Renal pelvis (tissue), 4 donors: Measurements from ENCODE around the gene SNAPC5. TPM values are rescaled to one million over a fixed set of nuclear protein-coding genes. Genes with fewer than 3 reads are reported as not detected.
"Not testable (repeated sequence)": the region's sequence is repeated elsewhere in the genome, so short reads cannot be mapped to it uniquely, and the experiment has no call there.

Source experiments
- DNase-seq: peaks from one replicate; pipeline ENCODE4 v3.0.0-alpha.2; 2013
- polyA plus RNA-seq, 3 donors: library from polyadenylated mRNA; unstranded; fragments of 120-200 nt; gene quantifications; one replicate each; pipeline ENCODE4 v1.2.1, GENCODE V29; 2013; ENCODE audit not compliant: insufficient read length in 3 of 3

Gene SNAPC5
- polyA plus RNA-seq, 3 donors, result 36.4 to 40.7 (median 40.2) TPM

DNA sequence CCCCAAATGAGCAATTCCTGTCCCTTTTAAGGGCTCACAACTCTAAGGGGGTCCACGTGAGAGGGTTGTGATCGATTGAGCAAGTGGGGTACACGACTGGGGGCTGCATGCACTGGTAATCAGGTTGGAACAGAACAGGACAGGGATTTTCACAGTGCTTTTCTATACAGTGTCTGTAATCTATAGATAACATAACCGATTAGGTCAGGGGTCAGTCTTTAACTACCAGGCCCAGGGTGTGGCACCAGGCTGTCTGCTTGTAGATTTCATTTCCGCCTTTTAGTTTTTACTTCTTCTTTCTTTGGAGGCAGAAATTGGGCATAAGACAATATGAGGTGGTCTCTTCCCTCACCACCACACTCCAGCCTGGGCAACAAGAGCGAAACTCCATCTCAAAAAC is 32.3 kb downstream of the SNAPC5 start:
- not testable (repeated sequence) for DNase-seq

DNA sequence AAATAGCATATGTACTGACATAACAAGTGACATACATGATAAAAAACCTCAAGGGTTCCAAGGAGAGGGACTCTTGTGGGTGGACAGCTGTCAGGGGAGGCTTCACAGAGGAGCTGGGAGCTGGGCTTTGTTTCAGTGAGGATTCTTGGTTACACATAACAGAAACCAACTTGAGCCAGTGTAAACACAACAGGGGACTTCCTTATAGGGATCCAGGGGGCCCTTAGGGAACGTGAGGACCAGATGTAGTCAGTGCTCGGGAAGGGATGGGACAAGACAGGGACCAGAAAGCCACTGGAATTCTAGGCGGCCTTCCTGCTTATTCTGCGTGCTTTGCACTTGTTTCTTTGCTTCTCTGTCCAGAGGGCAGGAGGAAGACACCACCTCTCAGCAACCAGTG is 34.9 kb downstream of the SNAPC5 start:
- no peak for DNase-seq

DNA sequence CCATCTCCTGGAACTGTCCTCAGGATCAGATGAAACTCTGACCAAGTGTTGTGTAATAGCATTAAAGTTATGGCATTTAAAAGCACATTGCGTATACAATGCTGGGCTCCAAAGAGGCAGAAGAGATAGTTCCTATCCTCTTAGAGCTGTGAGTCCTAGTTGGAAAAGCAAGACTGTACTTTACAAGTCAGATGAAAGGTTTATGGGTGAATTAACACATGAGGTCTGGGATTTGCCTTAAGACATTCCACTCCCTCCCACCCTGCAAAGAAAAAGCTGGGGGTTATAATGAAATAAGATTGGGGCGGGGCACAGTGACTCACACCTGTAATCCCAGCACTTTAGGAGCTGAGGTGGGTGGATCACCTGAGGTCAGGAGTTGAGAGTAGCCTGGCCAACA is 35.6 kb downstream of the SNAPC5 start:
- no peak for DNase-seq

DNA sequence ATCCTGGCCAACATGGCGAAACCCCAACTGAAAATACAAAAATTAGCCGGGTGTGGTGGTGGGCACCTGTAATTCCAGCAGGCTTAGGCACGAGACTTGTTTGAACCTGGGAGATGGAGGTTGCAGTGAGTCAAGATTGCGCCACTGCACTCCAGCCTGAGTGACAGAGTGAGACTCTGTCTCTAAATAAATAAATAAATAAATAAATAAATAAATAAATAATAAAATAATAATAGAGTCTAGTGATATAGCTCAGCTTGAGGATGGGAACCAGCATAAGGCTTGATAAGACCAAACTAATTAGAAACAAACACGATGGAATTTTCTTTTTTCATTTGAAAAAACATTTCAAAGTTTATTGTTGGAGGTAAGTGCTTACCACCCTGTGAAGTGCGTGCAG is 36.3 kb downstream of the SNAPC5 start:
- not testable (repeated sequence) for DNase-seq

DNA sequence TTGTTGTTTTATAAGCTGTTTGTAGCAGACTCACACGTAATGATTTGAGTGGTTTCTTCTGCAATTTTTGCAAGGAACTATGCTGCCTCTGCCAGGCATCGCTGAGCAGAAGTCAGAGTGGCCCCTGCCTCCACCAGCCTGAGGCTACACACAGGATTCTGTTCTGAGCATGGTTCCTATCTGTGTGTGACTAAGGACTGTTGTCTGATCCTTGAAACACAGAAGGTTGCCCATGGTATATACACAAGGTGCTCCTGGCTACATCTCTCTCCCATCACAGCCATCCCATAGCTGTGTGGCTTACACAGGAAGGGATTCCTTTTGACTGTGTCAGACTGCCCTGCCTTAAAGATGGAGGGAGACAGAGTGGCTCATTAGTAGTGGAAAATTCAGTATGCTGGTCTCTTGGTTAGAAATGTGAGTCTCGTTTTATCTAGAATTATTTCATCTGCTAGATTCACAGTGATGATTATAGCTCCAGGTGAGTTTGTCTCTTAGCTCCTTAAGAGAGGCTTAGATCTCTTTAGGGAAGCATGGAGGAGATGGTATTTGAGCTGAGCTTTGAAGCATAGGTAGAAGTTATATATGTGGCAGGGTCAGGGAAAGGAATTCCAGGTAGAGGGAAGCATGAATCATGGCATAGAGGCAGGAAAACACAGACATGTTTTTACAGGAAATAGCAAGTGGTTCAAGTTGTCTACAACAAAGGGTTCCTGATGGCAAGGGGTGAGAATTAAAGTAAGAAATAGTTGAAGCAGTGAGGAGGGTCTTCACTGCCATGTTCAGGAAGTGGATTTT is 37.5 kb downstream of the SNAPC5 start:
- DNase-seq, result no peak

DNA sequence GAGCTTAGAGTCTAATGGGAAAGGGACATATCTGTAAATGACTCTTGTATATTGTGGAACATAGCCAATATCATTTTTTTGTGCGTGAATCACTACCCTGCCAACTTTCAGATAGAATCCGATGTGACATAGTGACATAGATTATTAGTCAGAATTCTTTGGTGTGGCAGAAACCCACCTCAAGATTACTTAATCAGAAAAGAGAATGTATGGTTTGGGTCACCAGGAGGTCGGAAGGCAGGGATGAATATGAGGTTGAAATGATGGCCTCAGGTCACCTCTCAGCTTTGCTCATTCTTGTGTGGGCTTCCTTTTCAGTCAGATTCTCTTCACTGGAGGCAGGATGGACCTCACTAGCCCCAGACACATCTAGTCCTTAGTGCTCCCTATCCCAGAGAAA is 41.4 kb downstream of the SNAPC5 start:
- DNase-seq, result no peak

DNA sequence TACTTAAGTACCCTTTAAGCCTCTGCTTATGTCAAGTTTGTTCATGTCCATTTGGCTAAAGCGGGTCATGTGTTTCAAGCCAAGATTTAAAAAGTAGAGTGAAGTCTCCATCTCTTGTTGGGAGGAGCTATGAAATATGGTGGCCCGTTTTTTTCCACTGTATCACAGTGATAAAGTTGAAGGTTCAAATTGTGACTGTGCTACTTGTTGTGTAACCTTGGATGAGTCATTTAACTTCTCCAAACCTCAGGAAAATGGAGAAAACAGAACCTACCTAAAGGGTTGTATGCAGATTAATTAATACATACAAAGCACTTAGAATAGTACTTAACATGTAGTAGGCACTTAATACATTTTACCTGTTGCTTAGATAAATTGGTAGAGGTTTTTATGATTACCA is 43.4 kb downstream of the SNAPC5 start:
- no peak for DNase-seq

DNA sequence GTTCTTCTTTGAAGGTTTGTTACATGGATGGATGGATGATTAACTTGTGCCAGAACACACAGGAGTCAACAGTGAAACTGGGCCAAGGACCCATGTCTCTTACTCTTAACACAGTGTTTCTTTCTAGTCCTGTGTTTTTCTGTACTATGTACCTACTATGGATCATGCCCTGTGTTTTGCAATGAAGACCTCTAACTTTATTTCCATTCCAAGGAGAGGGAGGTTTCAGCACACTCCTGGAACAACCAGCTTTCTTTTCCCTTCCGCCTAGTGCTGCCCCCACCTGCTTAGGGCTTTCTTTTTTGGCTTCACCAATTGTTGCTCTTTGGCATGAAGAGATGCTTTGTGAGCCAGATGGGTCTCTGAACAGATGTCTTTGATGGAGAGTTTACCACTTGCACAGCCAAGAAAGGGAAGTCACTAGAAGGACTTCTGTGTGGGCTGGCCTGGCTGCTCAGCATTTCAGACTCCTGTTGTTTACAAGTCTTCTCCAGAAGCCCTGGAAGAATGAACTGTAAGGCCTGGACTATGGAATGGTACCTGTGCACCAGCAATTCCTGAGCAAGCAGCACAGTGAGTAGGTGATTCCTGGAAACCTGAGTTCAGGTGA is 44.5 kb downstream of the SNAPC5 start:
- no peak for DNase-seq

DNA sequence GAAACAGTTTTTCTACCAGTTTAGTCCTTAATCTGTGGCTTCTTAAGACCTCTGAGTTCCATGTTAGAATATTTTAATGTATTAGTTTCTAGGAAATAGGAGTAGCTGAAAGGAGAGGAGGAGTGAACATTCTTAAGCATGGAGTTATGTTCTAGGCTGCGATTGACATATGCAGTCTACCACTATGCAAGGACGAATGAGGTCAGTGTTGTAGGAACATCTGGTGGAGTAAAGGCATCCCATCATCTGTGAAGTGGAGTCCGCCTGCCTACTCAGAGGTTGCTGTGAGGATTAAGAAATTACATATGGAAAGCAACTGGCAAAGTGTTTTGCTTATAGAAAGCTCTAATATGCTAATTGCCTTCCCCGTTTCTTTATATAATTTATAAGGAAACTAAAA is 45.1 kb downstream of the SNAPC5 start:
- DNase-seq, result no peak

Other genes with a start within 250 kb of the SNAPC5 start
- gene MEGF11, start 244.0 kb downstream of the SNAPC5 start, polyA plus RNA-seq, result 1 to 10 TPM; 2.6 to 3.5 (median 2.7) TPM
- gene DIS3L, start 204.2 kb downstream of the SNAPC5 start, polyA plus RNA-seq, result 10 to 100 TPM; 28.6 to 47.5 (median 36.5) TPM
- 10 to 100 TPM; 16.0 to 20.7 (median 17.4) TPM for gene TIPIN, start 141.1 kb downstream of the SNAPC5 start, polyA plus RNA-seq
- gene MAP2K1, start 110.8 kb downstream of the SNAPC5 start, polyA plus RNA-seq, result 10 to 100 TPM; 51.2 to 53.8 (median 51.9) TPM
- gene RPL4, start 7.1 kb upstream of the SNAPC5 start, polyA plus RNA-seq, result 1,000 to 10,000 TPM; 3,292 to 4,071 (median 3,588) TPM
- gene ZWILCH, start 7.6 kb upstream of the SNAPC5 start, polyA plus RNA-seq, result 10 to 100 TPM; 23.0 to 30.9 (median 28.2) TPM
- under 1 TPM; 0.24 to 0.51 (median 0.31) TPM for gene LCTL, start 68.2 kb upstream of the SNAPC5 start, polyA plus RNA-seq
- gene SMAD6, start 204.5 kb upstream of the SNAPC5 start, polyA plus RNA-seq, result 10 to 100 TPM; 39.4 to 46.2 (median 41.5) TPM